HEK293 (cell line): Measurements from ENCODE around the gene RUFY4.
"Not testable (repeated sequence)": the region's sequence is repeated elsewhere in the genome, so short reads cannot be mapped to it uniquely, and the experiment has no call there.

Source experiments
- CTCF ChIA-PET: fragments of 350-600 bp; formaldehyde crosslinking; extraction: SDS; loops from one replicate; lab custom pipeline; 2021; ENCODE audit warnings: antibody characterized with exemption; lab: Yijun Ruan, JAX
- POLR2A ChIA-PET: fragments of 300-600 bp; formaldehyde crosslinking; extraction: SDS; loops from one replicate; lab custom pipeline; 2020; ENCODE audit warnings: antibody characterized with exemption, inconsistent platforms; lab: Yijun Ruan, JAX
- H3K27ac ChIP-seq: fragments of 200-500 bp; sonication (Bioruptor generic); 2 replicates; pipeline ENCODE4 v1.5.1; 2014; ENCODE audit warnings: low read depth, low read length, control low read depth, inconsistent platforms; ENCODE audit errors: extremely low read depth
- H3K36me3 ChIP-seq, 2 experiments: fragments of 200-500 bp in 1 of 2; sonication (Bioruptor generic) in 1 of 2; 1 replicate in 1 of 2; 2 replicates in 1 of 2; pipeline ENCODE4 v1.5.1; 2014 to 2017; ENCODE audit warnings: inconsistent platforms in 2 of 2, low read length in 2 of 2; ENCODE audit not compliant: control insufficient read depth in 2 of 2, insufficient read depth in 1 of 2
- H3K4me1 ChIP-seq: fragments of 200-500 bp; sonication (Bioruptor generic); 2 replicates; pipeline ENCODE4 v1.5.1; 2014; ENCODE audit warnings: mild to moderate bottlenecking, low read length, inconsistent platforms; ENCODE audit not compliant: control insufficient read depth, insufficient read depth
- H3K4me3 ChIP-seq: 2 replicates; pipeline ENCODE4 v1.5.1; 2011; ENCODE audit warnings: low read depth, mild to moderate bottlenecking, control low read depth, low read length, moderate library complexity
- H3K9me3 ChIP-seq: fragments of 200-500 bp; sonication (Bioruptor generic); 2 replicates; pipeline ENCODE4 v1.5.1; 2014; ENCODE audit warnings: low read depth, low read length, inconsistent platforms; ENCODE audit not compliant: control insufficient read depth, insufficient read depth
- GLIS2 ChIP-seq: fragments of 450-650 bp; formaldehyde crosslinking; IDR thresholded peaks from 2 replicates; pipeline ENCODE4 v1.5.1; 2016; ENCODE audit warnings: missing biosample characterization, missing genetic modification characterization
- KLF10 ChIP-seq: fragments of 450-650 bp; IDR thresholded peaks from 2 replicates; pipeline ENCODE4 v1.5.1; 2018; ENCODE audit warnings: missing biosample characterization, mild to moderate bottlenecking, missing genetic modification characterization
- KLF7 ChIP-seq: fragments of 450-650 bp; formaldehyde crosslinking; IDR thresholded peaks from 2 replicates; pipeline ENCODE4 v1.5.1; 2016; ENCODE audit warnings: missing biosample characterization, missing genetic modification characterization, borderline replicate concordance
- SCRT1 ChIP-seq: fragments of 450-650 bp; formaldehyde crosslinking; IDR thresholded peaks from 2 replicates; pipeline ENCODE4 v1.5.1; 2016; ENCODE audit warnings: missing biosample characterization, missing genetic modification characterization, borderline replicate concordance
- SETDB1 ChIP-seq: IDR thresholded peaks from one replicate; pipeline ENCODE4 v1.6.1; 2017; ENCODE audit warnings: mild to moderate bottlenecking, low read length, moderate library complexity, mixed read lengths; ENCODE audit not compliant: insufficient read length
- ZNF112 ChIP-seq: fragments of 450-650 bp; formaldehyde crosslinking; IDR thresholded peaks from 2 replicates; pipeline ENCODE4 v1.5.0; 2017; ENCODE audit warnings: missing biosample characterization, missing genetic modification characterization
- ZNF354C ChIP-seq: fragments of 450-650 bp; formaldehyde crosslinking; IDR thresholded peaks from 2 replicates; pipeline ENCODE4 v1.5.1; 2016; ENCODE audit warnings: missing biosample characterization, missing genetic modification characterization, low read depth, borderline replicate concordance
- ZNF530 ChIP-seq: fragments of 450-650 bp; formaldehyde crosslinking; IDR thresholded peaks from 2 replicates; pipeline ENCODE4 v1.5.1; 2016; ENCODE audit warnings: low read depth, missing biosample characterization, missing genetic modification characterization
- ZNF549 ChIP-seq: fragments of 450-650 bp; IDR thresholded peaks from 2 replicates; pipeline ENCODE4 v1.5.1; 2018; ENCODE audit warnings: missing biosample characterization, missing genetic modification characterization, mild to moderate bottlenecking, inconsistent platforms, moderate library complexity
- ZNF664 ChIP-seq: fragments of 450-650 bp; formaldehyde crosslinking; IDR thresholded peaks from 2 replicates; pipeline ENCODE4 v1.5.1; 2016; ENCODE audit warnings: missing biosample characterization, missing genetic modification characterization
- ZNF677 ChIP-seq: fragments of 450-650 bp; IDR thresholded peaks from 2 replicates; pipeline ENCODE4 v1.5.0; 2018; ENCODE audit warnings: missing biosample characterization, mild to moderate bottlenecking, missing genetic modification characterization, moderate library complexity
- ZNF837 ChIP-seq: fragments of 450-650 bp; formaldehyde crosslinking; IDR thresholded peaks from 2 replicates; pipeline ENCODE4 v1.5.1; 2016; ENCODE audit warnings: missing biosample characterization, missing genetic modification characterization
- TF ChIP-seq, protein P1 (sequence below): fragments of 450-650 bp; formaldehyde crosslinking; IDR thresholded peaks from 2 replicates; pipeline ENCODE4 v1.5.1; 2017; ENCODE audit warnings: missing biosample characterization, missing genetic modification characterization
- TF ChIP-seq, protein P2 (sequence below): fragments of 450-650 bp; formaldehyde crosslinking; conservative IDR thresholded peaks from 2 replicates; pipeline ENCODE4 v1.5.1; 2016; ENCODE audit warnings: low read depth, missing biosample characterization, missing genetic modification characterization

Gene RUFY4

DNA sequence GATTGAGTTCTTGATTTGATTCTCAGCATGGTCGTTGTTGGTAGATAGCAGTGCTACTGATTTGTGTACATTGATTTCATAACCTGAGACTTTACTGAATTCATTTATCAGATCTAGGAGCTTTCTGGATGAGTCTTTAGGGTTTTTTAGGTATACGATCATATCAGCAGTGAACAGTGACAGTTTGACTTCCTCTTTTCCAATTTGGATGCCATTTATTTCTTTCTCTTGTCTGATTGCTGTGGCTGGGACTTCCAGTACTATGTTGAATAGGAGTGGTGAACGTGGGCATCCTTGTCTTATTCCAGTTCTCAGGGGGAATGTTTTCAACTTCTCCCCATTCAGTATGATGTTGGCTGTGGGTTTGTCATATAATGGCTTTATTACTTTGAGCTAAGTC lies 28.9 kb downstream of the RUFY4 start:
- Histone ChIP-seq H3K4me1 (no peaks in the 10 kb centered on the region), H3K36me3 (no peaks in the 10 kb centered on the region), H3K4me3 (no peak overlapping the region), H3K27ac (no peak overlapping the region), H3K9me3 (no peaks in the 10 kb centered on the region)
- POLR2A ChIA-PET: no interaction called here
- TF ChIP-seq ZNF837 (tag by site-specific recombination) (no peak), ZNF530 (no peak), SCRT1 (tag by site-specific recombination) (no peak), ZNF664 (tag by site-specific recombination) (no peak), ZNF354C (no peak), GLIS2 (tag by site-specific recombination) (no peak), KLF7 (no peak), KLF10 (tag by site-specific recombination) (no peak), ZNF112 (tag by site-specific recombination) (no peak), ZNF549 (no peak), ZNF677 (tag by site-specific recombination) (no peak)
- TF ChIP-seq, protein P1, sequence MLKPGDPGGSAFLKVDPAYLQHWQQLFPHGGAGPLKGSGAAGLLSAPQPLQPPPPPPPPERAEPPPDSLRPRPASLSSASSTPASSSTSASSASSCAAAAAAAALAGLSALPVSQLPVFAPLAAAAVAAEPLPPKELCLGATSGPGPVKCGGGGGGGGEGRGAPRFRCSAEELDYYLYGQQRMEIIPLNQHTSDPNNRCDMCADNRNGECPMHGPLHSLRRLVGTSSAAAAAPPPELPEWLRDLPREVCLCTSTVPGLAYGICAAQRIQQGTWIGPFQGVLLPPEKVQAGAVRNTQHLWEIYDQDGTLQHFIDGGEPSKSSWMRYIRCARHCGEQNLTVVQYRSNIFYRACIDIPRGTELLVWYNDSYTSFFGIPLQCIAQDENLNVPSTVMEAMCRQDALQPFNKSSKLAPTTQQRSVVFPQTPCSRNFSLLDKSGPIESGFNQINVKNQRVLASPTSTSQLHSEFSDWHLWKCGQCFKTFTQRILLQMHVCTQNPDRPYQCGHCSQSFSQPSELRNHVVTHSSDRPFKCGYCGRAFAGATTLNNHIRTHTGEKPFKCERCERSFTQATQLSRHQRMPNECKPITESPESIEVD (tag by site-specific recombination): no peak
- TF ChIP-seq, protein P2, sequence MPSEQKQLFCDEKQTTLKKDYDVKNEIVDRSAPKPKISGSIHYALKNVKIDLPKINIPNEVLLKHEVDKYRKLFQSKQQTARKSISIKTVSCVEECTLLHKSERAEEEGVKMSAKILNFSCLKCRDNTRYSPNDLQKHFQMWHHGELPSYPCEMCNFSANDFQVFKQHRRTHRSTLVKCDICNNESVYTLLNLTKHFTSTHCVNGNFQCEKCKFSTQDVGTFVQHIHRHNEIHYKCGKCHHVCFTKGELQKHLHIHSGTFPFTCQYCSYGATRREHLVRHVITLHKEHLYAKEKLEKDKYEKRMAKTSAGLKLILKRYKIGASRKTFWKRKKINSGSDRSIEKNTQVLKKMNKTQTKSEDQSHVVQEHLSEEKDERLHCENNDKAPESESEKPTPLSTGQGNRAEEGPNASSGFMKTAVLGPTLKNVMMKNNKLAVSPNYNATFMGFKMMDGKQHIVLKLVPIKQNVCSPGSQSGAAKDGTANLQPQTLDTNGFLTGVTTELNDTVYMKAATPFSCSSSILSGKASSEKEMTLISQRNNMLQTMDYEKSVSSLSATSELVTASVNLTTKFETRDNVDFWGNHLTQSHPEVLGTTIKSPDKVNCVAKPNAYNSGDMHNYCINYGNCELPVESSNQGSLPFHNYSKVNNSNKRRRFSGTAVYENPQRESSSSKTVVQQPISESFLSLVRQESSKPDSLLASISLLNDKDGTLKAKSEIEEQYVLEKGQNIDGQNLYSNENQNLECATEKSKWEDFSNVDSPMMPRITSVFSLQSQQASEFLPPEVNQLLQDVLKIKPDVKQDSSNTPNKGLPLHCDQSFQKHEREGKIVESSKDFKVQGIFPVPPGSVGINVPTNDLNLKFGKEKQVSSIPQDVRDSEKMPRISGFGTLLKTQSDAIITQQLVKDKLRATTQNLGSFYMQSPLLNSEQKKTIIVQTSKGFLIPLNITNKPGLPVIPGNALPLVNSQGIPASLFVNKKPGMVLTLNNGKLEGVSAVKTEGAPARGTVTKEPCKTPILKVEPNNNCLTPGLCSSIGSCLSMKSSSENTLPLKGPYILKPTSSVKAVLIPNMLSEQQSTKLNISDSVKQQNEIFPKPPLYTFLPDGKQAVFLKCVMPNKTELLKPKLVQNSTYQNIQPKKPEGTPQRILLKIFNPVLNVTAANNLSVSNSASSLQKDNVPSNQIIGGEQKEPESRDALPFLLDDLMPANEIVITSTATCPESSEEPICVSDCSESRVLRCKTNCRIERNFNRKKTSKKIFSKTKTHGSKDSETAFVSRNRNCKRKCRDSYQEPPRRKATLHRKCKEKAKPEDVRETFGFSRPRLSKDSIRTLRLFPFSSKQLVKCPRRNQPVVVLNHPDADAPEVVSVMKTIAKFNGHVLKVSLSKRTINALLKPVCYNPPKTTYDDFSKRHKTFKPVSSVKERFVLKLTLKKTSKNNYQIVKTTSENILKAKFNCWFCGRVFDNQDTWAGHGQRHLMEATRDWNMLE: no peak
- CTCF ChIA-PET: no interaction called here

DNA sequence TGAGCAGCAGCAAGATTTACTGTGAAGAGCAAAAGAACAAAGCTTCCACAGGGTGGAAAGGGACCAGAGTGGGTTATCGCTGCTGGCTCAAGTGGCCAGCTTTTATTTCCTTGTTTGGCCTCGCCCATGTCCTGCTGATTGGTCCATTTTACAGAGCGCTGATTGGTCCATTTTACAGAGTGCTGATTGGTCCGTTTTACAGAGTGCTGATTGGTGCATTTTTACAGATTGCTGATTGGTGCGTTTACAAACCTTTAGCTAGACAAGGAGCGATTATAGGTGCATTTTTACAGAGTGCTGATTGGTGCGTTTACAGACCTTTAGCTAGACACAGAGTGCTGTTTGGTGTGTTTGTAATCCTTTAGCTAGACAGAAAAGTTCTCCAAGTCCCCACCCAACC lies 39.8 kb downstream of the RUFY4 start:
- CTCF ChIA-PET: interaction anchor here (0.6 to 0.9 kb wide), 3 partner anchors 22 to 192 kb away, joined by 3 to 4 read pairs (median 3); no protein-coding TSS in a partner anchor
- H3K36me3 ChIP-seq, H3K4me1 ChIP-seq, POLR2A ChIA-PET, H3K27ac ChIP-seq, H3K4me3 ChIP-seq, H3K9me3 ChIP-seq: not testable (repeated sequence)

DNA sequence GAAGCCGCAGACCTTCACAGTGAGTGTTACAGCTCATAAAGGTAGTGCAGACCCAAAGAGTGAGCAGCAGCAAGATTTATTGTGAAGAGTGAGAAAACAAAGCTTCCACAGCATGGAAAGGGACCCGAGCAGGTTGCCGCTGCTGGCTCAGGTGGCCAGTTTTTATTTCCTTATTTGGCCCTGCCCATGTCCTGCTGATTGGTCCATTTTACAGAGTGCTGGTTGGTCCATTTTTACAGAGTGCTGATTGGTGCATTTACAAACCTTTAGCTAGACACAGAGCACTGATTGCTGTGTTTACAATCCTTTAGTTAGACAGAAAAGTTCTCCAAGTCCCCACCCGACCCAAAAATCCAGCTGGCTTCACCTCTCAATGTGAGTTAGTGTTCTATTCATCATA lies 52.7 kb downstream of the RUFY4 start:
- H3K27ac ChIP-seq, H3K4me3 ChIP-seq, H3K9me3 ChIP-seq, POLR2A ChIA-PET, H3K36me3 ChIP-seq, H3K4me1 ChIP-seq: not testable (repeated sequence)
- CTCF ChIA-PET: interaction anchor here (1.0 kb wide), 1 partner anchor 336 kb away, joined by 3 read pairs; no protein-coding TSS in a partner anchor

DNA sequence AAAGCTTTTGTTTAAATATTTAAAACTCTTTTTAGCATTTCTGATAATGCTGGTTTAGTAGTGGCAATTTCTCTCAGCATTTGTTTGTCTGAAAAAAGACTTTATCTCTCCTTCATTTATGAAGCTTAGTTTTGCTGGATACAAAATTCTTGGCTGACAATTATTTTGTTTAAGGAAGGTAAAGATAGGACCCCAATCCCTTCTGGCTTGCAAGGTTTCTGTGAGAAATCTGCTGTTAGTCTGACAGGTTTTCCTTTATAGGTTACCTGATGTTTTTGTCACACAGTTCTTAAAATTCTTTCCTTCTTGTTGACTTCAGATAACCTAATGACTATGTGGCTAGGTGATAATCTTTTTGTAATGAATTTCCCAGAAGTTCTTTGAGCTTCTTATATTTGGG lies 53.2 kb downstream of the RUFY4 start:
- H3K4me1 ChIP-seq, H3K4me3 ChIP-seq, POLR2A ChIA-PET, H3K27ac ChIP-seq, H3K9me3 ChIP-seq, H3K36me3 ChIP-seq: not testable (repeated sequence)
- TF ChIP-seq SETDB1: peak; percentile 91
- CTCF ChIA-PET: interaction anchor here (0.7 kb wide), 1 partner anchor 298 kb away, joined by 4 read pairs; no protein-coding TSS in a partner anchor
